Measurements from ENCODE around the gene TUBB1. TPM values are rescaled to one million over a fixed set of nuclear protein-coding genes. Genes with fewer than 3 reads are reported as not detected.

TUBB1 gene
- polyA plus RNA-seq, 1 experiment = 0.01 TPM

- DNase-seq (ENCODE audit: low read depth) = no peak
- CTCF ChIA-PET = no interaction called here
- POLR2A ChIA-PET = no interaction called here
These were observed 5.9 kb upstream of the TUBB1 start for GRCh38 chr20:59013031-59013951.

GRCh38 chr20:59013959-59014608 lies 5.1 kb upstream of the TUBB1 start:
- Histone ChIP-seq H3K27me3 (ENCODE audit: control insufficient read depth, insufficient read depth, low read length) (no peaks in the 10 kb centered on the region), H3K4me3 (ENCODE audit: low read depth, low read length) (no peak overlapping the region), H3K36me3 (ENCODE audit: control insufficient read depth, insufficient read depth, low read length) (no peaks in the 10 kb centered on the region; the same call in 1 of the 2 replicates)
- CTCF ChIA-PET = no interaction called here
- POLR2A ChIA-PET = no interaction called here
- TF ChIP-seq CTCF (IDR thresholded peaks at IDR 0.05; ENCODE audit: insufficient read depth, low read depth, low read length) = no peak
- no peak for DNase-seq (ENCODE audit: low read depth)

More at GRCh38 chr20:59013031-59013951, 5.9 kb upstream of the TUBB1 start:
- no peak for TF ChIP-seq CTCF (IDR thresholded peaks at IDR 0.05; ENCODE audit: insufficient read depth, low read depth, low read length)
- no peak overlapping the region for H3K4me3 ChIP-seq (ENCODE audit: low read depth, low read length)
- no peaks in the 10 kb centered on the region for H3K27me3 ChIP-seq (ENCODE audit: control insufficient read depth, insufficient read depth, low read length)
- no peaks in the 10 kb centered on the region; the same call in 1 of the 2 replicates for H3K36me3 ChIP-seq (ENCODE audit: control insufficient read depth, insufficient read depth, low read length)

GRCh38 chr20:59014680-59015389 lies 4.4 kb upstream of the TUBB1 start:
- no peaks in the 10 kb centered on the region for H3K27me3 ChIP-seq (ENCODE audit: control insufficient read depth, insufficient read depth, low read length)
- POLR2A ChIA-PET = no interaction called here
- no peak overlapping the region for H3K4me3 ChIP-seq (ENCODE audit: low read depth, low read length)
- no peaks in the 10 kb centered on the region; the same call in 1 of the 2 replicates for H3K36me3 ChIP-seq (ENCODE audit: control insufficient read depth, insufficient read depth, low read length)
- TF ChIP-seq CTCF (IDR thresholded peaks at IDR 0.05; ENCODE audit: insufficient read depth, low read depth, low read length) = no peak
- CTCF ChIA-PET = no interaction called here
- DNase-seq (ENCODE audit: low read depth) = no peak

- POLR2A ChIA-PET = no interaction called here
- no peak for TF ChIP-seq CTCF (IDR thresholded peaks at IDR 0.05; ENCODE audit: insufficient read depth, low read depth, low read length)
These were observed 3.8 kb upstream of the TUBB1 start for GRCh38 chr20:59015411-59015810.

More at GRCh38 chr20:59015411-59015810, 3.8 kb upstream of the TUBB1 start:
- no peak for DNase-seq (ENCODE audit: low read depth)
- H3K4me3 ChIP-seq (ENCODE audit: low read depth, low read length) = no peak overlapping the region
- no peaks in the 10 kb centered on the region; the same call in 1 of the 2 replicates for H3K36me3 ChIP-seq (ENCODE audit: control insufficient read depth, insufficient read depth, low read length)
- no peaks in the 10 kb centered on the region for H3K27me3 ChIP-seq (ENCODE audit: control insufficient read depth, insufficient read depth, low read length)
- CTCF ChIA-PET = interaction anchor here (0.8 kb wide), 1 partner anchor 9 kb away, joined by 4 read pairs; no protein-coding TSS in a partner anchor
